HG03159 (cell line): Measurements from ENCODE around the gene EEFSEC.

Experiments used
- ATAC-seq: cut with Tn5 transposase; IDR thresholded peaks from one replicate; pipeline ENCODE4 v1.9.1; 2021; ENCODE audit warnings: mild to moderate bottlenecking, moderate library complexity; ENCODE audit not compliant: unreplicated experiment

EEFSEC gene

DNA sequence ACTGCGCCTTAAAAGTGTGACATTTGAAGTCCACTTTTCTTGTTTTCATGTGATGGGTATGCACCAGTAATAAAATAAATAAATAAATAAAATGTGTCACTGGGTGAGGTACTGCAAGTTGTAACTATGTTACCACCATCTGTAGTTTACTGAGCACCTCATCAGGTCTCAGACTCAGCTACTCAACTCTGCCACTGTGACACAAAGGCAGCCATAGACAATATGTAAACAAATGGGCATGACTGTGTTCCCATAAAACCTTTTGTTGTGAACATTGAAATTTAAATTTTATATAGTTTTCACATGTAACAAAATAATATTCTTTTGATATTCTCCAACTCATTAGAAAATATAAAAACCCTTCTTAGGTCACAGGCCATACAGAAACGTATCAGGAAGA is 193.3 kb downstream of the EEFSEC start:
- no peak for ATAC-seq

DNA sequence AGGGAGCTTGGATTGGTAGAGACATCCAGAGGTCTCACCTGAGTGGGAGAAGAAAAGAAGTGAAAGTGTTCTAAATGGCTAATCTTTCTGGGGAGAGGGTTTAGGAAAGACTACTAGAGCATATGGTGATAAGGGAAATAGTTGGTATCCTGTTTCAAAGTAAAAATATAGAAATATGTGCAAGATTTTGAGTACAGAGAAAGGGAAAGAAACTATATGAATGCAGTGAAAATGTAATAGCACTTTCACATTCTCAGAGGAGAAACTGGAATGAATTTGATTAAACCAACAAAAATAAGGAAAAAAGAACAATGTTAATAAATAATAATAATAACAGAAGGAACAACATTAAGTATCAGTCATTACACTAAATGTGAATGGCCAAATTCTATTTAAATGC is 194.0 kb downstream of the EEFSEC start:
- ATAC-seq = no peak

DNA sequence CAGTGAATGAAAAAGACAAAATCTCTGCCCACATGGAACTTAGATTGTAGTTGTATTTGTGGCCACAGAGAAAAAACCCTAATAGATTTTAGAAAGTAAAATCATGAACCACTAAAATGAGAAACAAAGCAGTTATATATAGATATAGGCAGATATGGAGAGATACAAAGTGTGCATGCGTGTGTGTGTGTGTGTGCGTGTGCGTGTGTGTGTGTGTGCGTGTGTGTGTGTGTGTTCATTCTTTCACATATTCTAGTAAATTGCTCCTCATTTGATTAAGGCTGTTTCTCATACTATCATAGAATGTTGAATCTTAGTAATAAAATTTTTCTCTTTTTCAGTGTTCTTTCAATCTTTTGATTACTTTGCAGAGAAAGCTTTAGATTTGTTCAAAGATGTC is 194.8 kb downstream of the EEFSEC start:
- ATAC-seq = no peak

DNA sequence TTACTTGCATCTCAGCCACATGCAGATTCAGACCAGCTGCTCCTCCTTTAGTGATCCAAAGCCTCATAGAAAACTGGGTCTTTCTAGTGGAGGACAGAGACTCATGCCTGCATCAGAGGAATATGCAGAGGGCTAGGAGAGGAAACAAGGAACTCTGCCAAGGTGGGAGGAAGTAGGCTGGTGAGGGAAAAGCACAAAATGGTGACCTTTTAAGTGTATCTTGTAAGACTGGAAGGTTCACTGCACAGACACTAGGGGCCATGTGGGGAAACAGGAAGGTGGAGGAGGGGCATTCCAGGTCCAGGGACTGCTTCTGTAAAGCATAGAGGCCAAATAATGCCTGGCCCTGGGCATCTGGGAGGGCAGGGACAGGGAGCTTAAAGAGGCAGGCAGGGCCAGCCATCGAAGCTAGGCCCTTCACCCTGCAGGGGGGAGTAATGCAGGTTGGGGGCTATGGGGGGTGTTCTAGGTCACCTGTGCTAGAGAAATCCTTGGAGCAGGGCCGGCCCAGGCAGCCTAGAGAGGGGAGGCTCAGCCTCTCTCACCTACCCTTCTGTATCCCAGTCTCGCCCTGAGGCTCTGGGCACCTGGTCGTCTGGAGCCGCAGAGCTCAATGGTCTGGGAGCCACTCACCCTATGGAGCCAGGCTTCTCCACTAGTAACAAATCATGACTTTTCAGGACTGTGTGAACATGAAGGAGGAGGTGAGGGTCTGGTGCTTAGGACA is 195.7 kb downstream of the EEFSEC start:
- no peak for ATAC-seq

DNA sequence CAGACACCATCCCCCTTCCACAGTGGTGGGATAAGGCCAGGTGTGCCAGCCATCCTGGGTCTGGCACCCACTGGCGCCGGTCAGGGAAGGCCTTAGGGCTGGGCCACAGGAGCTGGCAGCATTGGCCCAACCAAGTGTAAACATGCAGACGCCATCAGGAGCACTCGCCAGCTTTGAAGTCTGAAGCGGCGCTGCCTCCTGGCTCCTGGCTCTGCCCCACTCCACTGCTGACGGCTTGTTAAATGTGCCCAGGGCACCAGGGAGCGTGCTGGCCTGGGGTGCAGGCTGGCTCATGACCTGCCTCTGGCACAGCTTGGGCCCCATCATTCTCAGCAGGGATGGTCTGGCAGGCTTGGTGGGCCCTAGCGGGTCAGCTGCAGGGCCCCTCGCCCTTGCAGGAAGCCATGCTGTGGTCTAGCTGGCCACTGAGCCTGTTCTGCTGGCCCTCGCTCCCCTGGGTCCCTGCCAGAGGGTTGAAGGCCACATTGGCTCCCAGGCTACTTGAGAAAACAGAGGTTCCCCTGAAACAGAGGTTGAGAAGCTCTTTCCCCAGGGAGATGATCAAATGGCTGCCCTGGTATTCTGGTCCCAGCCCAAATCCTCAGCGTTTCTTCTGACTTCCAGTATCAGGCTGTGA is 196.8 kb downstream of the EEFSEC start:
- ATAC-seq = no peak

DNA sequence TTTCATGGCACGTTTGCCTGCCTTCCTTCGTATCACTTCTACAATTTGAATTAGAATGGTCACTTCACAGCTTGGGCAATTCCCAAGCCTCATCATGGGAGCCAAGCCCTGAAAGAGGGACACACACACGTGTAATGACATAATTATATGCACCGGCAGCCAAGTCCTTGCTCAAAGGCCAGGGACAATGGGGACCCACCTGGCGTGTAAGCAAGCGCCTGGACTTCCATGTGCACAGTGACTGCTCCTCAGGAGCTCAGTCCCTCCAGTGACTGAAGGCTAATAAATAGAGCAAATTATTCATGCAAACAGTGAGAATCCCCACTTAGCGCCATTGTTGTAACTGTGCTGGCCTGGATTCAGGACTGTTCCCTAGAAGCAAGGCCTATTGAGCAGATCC is 198.3 kb downstream of the EEFSEC start:
- ATAC-seq = no peak

DNA sequence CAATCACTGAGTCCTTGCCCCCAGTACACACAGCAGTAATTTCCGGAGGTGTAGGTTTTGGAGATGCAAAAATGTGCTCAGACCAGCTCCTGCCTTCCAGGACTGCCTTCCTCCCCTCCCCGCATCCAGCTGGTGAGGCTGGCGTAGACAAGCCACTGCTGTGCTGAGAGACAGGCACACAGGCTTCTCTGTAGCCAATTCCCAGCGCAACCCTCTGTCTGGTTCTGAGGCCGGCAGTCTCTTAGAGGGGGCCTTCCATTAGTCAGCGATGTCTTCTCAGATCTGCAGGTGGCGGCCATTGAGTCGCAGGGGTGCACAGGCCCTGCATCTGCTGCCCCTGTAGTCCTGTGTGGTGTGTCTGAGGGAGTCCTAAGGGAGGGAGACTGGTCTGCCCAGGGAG is 199.0 kb downstream of the EEFSEC start:
- no peak for ATAC-seq

DNA sequence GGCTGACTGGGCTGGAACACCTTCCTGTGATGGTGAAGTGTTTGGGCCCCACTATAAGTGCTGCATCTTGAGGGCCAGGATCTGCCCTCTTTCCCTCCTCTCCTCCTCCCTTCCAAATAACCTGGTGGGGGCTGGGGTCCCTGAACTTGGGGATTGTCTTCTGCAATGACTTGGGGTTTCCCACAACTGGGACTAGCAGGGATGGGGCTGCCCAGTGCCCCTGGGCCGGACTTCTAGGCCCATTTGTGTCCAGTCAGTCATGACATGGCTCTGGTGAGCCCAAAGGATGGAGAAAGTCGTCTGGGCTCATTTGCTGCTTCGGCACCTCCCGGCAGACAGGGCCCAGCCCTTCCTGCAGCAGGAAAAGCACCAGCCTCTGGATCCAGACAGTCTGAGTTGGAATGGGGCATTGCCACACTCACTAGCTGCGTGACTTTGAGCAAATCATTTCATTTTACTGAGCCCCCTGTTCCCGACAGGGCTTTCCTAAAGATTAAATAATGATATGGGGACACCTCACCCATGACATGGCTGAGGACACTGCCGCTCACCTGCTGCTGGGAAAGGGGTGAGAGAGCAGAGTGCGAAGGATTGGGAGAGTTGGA is 200.2 kb downstream of the EEFSEC start:
- no peak for ATAC-seq

DNA sequence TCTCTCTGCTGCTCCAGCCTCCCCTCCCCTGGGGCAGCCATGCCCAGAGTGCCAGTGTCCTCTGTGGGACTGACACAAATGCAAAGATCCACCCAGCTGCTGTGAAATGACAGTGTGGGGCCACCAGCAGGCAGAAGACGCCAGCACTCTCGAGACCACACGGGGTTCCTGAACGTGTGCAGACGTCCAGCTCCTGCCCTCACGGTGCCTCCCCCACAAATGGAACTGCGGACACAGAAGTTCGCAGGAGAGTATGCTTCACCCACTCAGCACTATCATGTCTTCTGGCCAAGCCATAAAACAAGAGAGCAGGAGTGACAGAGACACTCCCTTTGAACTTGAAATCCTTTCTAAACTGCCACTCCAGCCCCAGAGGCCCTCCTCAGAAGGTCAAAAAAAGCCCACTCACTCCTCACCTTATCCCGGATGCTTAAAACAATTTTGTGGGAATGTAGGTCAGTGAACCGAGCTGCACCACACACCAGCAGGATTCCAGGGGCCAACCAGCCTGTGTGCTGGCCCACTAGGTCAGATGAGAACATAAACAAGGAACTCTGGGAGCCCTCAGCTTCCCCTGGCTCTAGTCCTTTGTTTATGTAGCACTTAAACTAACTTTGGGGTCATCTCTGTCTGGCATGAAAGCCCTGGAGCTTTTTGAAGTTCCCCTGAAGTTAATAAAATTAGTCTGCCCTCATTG is 200.9 kb downstream of the EEFSEC start:
- ATAC-seq = no peak

DNA sequence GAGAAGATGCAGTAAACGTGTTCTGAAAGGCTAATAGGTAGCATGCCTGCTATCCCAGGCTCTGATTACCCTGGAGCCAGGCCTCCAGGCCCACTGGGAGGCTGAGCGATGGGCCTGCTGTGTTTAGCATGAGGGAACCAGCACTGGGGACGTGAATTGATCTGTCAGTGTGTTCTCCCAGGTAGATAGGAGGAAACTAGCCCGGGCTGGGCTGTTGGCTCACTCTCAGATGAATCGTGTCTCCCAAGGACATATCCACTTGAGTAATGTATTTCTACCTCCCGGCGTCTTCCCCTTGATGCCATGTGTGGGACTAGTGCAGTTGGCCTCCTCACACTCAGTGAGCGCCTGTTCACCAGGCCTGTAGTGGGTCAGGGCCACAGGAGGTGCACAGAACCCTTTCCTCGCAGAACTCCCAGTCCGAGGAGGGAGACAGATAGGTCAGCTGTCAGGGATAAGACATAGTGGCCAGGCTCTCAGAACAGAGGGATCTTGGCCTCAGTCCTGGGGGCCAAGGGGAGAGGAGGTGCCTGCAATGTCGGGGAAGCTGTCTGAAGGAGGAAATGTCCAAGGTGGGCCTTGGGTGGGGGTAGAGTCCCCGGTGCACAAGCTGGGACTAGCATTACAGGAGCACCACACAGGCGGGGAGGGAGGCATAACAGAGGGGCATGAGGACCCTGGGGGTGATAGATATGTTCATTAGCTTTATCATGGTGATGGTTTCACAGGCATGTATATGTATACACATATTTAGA is 201.7 kb downstream of the EEFSEC start:
- no peak for ATAC-seq

DNA sequence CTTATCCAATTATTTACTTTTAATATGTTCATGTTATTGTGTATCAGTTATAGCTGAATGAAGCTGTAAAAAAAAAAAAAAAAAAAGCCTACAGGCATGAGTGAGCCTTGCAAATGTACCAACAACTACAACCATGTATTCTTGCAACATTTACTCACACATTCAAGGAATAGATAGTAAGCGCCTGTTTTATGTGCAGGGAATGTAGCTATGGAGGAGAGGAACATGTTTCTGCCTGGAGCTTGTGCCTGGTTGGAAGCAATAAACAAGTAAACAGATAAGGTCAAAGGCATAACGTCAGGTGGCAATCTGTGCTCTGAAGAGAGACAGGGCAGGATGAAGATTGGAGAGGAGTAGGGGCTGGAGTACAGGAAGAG is 202.2 kb downstream of the EEFSEC start:
- ATAC-seq = no peak

DNA sequence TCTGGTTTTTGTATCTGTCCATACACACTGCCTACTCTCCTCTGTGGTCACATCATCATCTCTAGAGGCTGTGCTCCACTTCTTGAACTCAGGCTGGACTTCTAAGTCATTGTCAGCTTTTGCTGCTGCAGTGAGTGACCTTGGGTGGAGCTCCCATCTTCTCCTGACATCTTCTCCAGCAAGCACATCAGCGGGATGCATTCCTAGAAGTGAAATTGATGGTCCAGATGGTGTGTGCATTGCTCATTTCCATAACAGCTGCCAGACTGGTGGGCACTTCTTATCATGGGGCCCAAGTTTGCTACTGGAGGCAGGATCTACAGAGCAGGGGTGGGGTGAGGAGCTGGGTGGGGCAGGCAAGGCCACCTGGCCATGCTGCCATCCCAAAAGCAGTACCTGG is 203.5 kb downstream of the EEFSEC start:
- no peak for ATAC-seq

DNA sequence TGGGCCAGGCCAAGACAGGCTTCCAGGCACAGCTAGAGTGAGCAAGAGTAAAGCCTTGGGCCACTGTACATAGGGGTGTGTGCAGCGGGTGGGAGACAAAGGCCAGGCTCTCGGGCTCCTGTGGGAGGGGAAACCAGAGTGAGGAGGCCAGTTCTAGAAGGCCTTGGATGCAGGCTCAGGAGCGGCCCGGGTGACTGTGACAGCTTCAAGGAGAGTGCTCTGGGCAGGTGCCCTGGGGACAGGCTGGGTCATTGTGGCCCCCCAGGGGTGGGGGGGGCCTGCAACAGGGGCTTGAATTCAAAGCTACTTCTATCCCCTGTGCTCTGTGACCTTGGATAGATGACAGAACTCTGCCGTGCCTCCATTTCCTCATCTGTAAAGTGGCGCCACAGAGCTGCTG is 204.3 kb downstream of the EEFSEC start:
- no peak for ATAC-seq

DNA sequence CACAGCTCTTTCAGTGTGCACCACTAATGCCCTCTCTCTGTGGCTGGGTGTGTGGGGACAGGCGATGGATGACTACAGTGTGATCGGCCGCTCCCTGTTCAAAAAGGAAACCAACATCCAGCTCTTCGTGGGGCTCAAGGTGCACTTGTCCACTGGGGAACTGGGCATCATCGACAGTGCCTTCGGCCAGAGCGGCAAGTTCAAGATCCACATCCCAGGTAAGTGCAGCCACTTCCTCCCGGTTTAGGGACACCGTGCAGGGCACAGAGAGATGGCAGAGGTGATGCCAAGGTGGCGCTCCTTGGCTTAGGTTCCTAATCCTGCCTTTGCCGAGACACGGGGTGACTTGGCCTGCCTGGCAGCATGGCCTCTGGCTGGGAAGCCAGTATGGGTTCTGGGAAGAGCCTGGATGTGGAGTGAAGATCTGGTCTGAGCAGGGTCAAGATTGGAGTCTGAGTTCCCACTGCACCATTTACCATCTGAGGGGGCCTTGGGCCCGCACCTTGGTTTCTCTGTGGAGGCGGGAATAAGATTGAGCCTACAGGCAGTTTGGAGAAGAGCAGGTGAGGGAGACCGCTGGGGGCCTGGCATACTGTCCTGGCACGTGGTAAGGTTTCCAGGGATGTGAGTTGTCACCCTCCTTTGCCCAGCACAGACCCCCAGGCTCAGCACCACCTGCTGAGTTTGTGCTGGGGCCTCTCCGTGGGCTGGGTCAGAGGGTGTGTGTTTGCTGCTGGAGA is 205.0 kb downstream of the EEFSEC start:
- no peak for ATAC-seq

DNA sequence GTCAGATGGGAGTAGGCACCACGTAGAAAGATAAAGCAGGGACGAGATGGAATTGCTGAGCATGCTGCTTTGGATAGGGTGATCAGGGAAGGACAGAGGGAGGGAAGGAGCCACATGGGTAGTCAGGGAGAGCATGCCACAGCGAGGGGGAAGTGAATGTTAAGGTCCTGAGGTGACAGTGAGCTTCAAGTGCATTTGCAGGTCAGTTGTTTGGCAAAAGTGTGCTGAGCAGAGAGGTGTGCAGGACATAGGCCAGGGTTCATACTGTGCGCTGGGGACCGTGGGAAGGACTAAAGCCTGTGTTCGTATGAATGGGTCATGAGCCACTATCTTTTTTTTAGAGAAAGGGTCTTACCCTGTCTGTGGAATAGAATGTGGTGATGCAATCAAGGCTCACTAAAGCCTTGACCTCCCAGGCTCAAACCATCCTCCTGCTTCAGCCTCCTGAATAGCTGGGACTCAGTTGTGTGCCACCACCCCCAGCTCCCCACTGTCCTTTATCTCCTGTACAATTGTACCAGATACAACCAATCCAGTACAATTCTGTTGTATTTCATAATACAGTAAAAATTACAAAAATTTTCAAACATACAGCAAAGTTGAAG is 205.9 kb downstream of the EEFSEC start:
- ATAC-seq = no peak

DNA sequence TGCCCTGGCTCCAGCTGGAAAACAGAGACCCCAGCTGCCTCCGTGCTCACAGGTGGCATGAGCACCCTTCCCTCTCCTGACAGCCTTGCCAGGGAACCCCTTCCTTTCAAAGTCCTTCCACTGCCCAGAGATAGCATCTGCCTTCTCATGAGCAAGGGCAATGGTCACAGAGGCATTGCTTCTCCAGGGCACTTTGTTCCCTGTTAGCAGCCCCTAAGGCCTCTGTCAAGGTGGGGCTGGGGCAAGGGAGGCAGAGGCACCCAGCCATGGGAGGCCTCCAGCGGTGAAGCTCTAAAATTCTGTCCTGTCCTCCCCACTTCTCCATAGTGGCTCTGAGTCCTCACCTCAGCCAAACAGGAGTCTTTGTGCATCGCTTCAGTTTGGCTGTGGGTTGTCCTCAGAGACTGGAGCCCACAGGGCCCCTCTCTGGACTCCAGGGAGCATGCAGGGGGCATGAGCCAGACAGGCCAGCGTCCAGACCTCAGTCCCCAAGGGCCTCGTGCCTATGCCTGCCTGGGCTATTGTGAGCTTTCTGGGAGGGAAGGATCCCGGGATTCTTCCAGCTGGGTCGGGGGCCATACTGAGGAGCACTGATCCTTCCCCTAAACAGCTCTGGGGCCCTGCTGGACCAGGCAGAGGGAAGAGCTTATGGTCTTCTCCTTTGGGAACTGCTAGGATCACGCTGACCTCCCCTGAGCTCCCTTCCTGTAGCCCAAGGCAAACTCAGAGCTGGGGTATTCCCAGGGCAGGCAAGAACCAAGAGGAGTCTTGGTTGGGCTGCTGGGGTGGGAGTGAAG is 206.8 kb downstream of the EEFSEC start:
- ATAC-seq = no peak

DNA sequence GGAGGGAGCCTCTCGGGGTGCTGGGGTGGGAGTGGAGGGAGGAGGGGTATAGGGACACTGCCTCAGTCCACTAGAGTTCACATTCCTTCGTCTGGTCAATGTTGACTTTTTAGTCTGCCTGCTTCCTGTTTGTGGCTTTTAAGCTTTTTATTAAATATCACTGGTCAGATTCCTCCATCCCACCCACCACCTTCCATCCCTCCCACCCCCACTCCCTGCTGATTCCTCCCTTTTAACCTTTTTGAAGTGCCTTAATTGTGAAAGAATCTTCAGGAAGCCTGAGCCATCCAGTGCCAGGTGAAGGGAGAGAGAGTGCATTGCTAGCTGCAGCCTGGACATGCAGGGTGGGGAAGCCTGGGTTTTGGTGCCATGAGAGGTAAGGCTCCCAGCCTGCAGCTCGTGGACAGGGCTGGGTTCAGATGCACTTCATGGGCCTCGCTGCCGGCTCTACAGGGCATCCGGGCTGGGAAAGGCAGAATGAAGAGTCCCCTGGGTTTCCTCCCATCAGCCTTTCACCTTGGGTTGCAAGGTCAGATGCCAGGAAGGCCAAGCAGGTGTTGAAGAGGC is 207.5 kb downstream of the EEFSEC start:
- ATAC-seq = no peak

DNA sequence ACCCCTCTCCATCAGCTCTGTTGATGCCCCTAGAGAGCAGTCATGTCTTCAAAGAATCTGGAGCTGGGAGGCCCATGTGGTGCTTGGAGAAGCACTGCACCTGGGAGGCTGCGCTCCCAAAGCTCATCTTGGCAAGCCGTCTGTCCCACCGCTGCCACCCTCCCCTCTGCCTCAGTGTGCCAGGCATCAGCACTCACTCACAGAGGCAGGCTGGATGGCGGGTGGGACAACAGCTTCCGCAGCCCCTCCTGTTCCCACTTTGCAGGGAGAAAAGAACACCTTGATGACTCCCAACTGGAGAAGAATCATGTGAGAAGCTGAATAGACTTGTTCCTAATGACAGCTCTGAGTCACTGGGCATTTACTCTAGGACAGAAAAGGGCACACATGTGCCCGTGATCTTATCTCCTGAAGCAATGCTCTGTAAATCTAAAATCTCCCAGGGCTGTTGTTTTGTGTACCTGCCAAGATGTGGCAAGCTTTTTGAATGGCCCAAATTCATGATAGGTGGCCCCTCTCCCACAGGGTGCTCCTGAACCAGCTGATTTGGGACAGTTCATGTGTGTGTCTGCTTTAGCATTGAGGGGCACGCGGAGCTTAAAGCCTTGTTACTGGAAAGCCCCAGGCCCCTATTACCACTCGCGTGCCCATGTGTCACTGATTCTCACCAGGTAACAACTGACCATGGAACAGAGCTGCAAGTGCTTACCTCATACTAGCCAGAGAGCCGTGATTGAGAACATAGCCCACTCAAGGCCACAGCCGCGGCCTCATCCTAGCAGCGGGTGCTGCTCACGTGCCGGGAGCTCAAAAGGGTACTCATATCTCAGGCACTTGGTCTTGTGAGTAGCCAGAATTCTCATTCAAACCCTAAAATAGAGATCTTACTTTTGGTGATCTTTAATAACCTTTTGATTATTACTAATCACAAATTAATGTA is 209.0 kb downstream of the EEFSEC start:
- no peak for ATAC-seq
